ENCODE results near the gene SOCS1. TPM values are rescaled to one million over a fixed set of nuclear protein-coding genes. Genes with fewer than 3 reads are reported as not detected.

SOCS1 gene
- total RNA-seq, 1 donor from 2014 or later = 2.7 TPM

DNA sequence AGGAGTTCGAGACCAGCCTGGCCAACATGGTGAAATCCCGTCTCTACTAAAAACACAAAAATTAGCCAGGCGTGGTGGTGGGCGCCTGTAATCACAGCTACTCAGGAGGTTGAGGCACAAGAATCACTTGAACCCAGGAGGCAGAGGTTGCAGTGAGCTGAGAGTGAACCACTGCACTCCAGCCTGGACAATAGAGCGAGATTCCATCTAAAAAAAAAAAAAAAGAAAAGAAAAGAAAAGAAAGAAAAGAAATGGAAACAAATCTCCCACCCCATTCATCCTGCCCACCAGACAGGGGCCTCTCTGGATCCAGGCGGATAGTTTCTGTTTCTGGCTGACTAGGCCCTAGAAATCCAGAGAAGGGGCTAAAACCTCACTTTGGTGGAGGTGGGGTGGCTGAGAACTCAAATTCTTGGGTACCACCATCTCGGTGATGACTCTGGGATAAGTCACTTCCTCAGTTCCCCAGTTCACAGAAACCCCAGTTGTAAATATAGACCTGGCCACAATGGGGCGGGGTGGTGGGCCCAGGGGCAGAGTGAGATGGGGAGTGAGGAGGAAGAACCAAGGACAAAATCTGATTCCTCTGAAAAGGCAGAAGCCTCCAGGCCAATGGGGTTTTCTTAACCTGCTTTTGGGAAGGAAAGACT lies 22.2 kb downstream of the SOCS1 start:
- Mint-ChIP-seq H3K36me3 (ENCODE audit: low read depth) (no peaks in the 10 kb centered on the region), H3K9me3 (ENCODE audit: low read depth) (no peaks in the 10 kb centered on the region), H3K27me3 (ENCODE audit: low read depth) (peaks cover 2% of the 10 kb centered on the region), H3K27ac (ENCODE audit: unreplicated experiment) (no peak overlapping the region), H3K4me3 (ENCODE audit: unreplicated experiment) (no peak overlapping the region), H3K4me1 (ENCODE audit: low read depth) (no peaks in the 10 kb centered on the region)
- no peak for DNase-seq (ENCODE audit: low spot score)
- TF ChIP-seq, protein P1, sequence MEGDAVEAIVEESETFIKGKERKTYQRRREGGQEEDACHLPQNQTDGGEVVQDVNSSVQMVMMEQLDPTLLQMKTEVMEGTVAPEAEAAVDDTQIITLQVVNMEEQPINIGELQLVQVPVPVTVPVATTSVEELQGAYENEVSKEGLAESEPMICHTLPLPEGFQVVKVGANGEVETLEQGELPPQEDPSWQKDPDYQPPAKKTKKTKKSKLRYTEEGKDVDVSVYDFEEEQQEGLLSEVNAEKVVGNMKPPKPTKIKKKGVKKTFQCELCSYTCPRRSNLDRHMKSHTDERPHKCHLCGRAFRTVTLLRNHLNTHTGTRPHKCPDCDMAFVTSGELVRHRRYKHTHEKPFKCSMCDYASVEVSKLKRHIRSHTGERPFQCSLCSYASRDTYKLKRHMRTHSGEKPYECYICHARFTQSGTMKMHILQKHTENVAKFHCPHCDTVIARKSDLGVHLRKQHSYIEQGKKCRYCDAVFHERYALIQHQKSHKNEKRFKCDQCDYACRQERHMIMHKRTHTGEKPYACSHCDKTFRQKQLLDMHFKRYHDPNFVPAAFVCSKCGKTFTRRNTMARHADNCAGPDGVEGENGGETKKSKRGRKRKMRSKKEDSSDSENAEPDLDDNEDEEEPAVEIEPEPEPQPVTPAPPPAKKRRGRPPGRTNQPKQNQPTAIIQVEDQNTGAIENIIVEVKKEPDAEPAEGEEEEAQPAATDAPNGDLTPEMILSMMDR (IDR thresholded peaks at IDR 0.05) = no peak

DNA sequence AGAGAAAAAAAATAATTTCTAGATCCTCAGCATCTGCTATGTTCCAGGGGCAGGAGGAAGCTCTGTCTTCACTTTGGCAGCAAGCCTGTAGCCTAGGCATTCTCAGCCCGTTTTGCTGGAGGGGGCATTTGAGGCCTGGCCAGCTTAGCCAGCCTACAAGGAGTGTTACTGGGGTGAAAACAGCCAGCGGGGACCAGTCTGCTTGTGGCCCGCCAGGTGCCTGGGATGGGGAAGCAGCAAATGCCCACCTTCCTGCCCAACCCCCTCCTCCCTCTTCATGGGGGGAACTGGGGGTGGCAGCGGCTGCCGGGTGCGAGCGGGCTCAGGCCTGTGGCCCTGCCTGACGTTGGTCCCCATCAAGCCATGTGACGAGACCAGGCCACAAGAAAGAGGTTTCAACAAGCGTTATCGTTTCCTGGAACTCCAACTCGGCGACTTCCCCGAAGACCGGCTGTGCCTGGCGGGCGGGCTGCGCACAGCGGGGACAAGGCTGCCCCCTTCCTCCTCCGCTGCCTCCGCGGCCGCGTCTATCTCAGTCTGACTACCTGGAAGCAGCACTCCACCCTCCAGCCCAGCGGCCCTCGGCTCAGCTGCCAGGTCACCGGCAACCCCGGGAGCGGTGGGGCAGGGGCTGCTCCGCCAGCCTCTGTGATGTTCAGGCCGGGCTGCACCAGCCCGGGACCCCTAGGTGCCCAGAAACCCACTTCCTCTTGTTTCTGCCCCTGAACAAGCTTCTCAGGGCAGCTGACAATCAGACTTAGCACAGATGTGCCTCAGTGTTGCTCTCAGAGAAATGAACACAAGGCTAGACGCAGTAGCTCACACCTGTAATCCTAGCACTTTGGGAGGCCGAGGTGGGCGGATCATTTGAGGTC lies 22.9 kb downstream of the SOCS1 start:
- no peaks in the 10 kb centered on the region for H3K4me1 Mint-ChIP-seq (ENCODE audit: low read depth)
- H3K4me3 Mint-ChIP-seq (ENCODE audit: unreplicated experiment) = no peak overlapping the region
- no peaks in the 10 kb centered on the region for H3K9me3 Mint-ChIP-seq (ENCODE audit: low read depth)
- peaks cover 2% of the 10 kb centered on the region for H3K27me3 Mint-ChIP-seq (ENCODE audit: low read depth)
- H3K36me3 Mint-ChIP-seq (ENCODE audit: low read depth) = no peaks in the 10 kb centered on the region
- TF ChIP-seq, protein P1 (IDR thresholded peaks at IDR 0.05) = no peak
- DNase-seq (ENCODE audit: low spot score) = no peak
- no peak overlapping the region for H3K27ac Mint-ChIP-seq (ENCODE audit: unreplicated experiment)

DNA sequence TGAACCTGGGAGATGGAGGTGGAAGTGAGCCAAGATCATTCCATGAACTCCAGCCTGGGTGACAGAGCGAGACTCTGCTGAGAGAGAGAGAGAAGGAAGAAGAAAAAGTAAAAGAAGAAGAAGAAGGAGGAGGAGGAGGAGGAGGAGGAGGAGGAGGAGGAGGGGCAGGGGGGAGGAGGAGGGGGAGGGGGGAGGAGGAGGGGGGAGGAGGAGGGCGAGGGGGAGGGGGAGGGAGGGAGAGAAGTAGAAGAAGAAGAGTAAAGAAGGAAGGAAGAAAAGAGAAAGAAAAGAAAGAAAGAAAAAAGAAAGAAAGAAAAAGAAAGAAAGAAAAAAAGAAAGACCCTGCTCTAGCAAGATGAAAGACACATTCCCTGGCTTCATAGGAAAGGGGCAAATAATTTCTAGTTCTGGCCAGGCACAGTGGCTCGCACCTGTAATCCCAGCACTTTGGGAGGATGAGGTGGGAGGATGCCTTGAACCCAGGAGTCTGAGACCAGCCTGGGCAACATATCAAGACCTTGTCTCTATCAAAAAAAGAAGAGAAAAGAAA lies 23.6 kb downstream of the SOCS1 start:
- no peaks in the 10 kb centered on the region for H3K36me3 Mint-ChIP-seq (ENCODE audit: low read depth)
- no peak overlapping the region for H3K27ac Mint-ChIP-seq (ENCODE audit: unreplicated experiment)
- H3K27me3 Mint-ChIP-seq (ENCODE audit: low read depth) = peaks cover 2% of the 10 kb centered on the region
- no peak for DNase-seq (ENCODE audit: low spot score)
- TF ChIP-seq, protein P1 (IDR thresholded peaks at IDR 0.05) = no peak
- no peaks in the 10 kb centered on the region for H3K4me1 Mint-ChIP-seq (ENCODE audit: low read depth)
- H3K4me3 Mint-ChIP-seq (ENCODE audit: unreplicated experiment) = no peak overlapping the region
- H3K9me3 Mint-ChIP-seq (ENCODE audit: low read depth) = no peaks in the 10 kb centered on the region

DNA sequence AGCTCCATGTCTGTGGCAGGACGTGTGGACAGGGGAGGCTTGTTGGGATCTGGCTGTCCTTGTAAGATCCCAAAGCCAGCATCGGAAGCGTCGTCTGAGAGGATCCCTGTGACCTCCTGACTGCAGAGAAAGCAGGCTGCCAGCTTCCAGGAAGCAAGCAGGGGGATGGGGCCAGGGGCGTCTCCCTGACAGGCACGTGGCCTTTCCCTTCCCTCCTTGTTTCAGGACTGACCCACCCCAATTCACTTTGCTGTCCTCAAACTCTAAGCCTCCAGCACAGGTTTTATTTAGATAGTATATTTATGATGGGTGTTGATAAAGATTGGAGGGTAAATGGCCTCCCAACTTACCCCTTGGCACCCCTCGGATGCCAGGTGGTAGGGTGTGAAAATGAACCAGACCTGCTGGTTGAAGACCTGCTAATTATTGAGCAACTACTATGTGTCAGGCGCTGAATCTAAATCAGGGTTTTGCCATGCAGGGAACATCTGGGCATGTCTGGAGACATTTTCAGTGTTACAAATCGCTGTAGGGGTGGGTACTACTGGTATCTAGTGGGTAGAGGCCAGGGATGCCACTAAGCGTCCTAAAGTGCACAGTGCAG lies 24.5 kb downstream of the SOCS1 start:
- no peaks in the 10 kb centered on the region for H3K9me3 Mint-ChIP-seq (ENCODE audit: low read depth)
- peaks cover 2% of the 10 kb centered on the region for H3K27me3 Mint-ChIP-seq (ENCODE audit: low read depth)
- no peaks in the 10 kb centered on the region for H3K36me3 Mint-ChIP-seq (ENCODE audit: low read depth)
- TF ChIP-seq, protein P1 (IDR thresholded peaks at IDR 0.05) = no peak
- no peak overlapping the region for H3K4me3 Mint-ChIP-seq (ENCODE audit: unreplicated experiment)
- no peaks in the 10 kb centered on the region for H3K4me1 Mint-ChIP-seq (ENCODE audit: low read depth)
- no peak for DNase-seq (ENCODE audit: low spot score)
- no peak overlapping the region for H3K27ac Mint-ChIP-seq (ENCODE audit: unreplicated experiment)

DNA sequence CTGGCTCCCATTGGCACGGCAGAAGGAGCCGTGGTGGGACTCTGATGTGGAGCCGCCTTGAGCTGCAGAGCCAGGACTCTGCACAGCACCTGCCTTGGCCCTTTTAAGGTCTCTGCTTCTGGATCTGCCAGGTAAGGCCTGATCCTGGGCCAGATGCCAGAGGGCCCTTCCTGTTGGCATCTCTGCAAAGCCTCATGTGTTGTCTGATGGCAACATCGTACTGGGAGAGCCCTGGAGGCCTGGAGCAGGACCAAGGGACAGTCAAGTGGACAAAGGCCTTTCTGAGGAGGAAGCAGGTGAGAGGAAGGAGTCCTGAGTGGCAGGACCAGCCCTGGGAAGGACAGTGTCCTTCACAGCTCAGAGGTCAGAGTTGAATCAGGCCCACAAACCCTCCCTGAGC lies 26.1 kb downstream of the SOCS1 start:
- Mint-ChIP-seq H3K4me1 (ENCODE audit: low read depth) (no peaks in the 10 kb centered on the region), H3K9me3 (ENCODE audit: low read depth) (no peaks in the 10 kb centered on the region), H3K36me3 (ENCODE audit: low read depth) (no peaks in the 10 kb centered on the region), H3K27me3 (ENCODE audit: low read depth) (peaks cover 2% of the 10 kb centered on the region), H3K4me3 (ENCODE audit: unreplicated experiment) (no peak overlapping the region), H3K27ac (ENCODE audit: unreplicated experiment) (no peak overlapping the region)
- TF ChIP-seq, protein P1 (IDR thresholded peaks at IDR 0.05) = no peak
- DNase-seq (ENCODE audit: low spot score) = no peak

Data from chondrocyte (in vitro differentiated cells).